NCI-H1417 (cell line): ENCODE measurements around the gene ZNF609.

Experiments
- DNase-seq, 3 experiments: peaks; one replicate each; lab custom pipeline; 2025; lab: John Stamatoyannopoulos, UW

The ZNF609 gene

GRCh38 chr15:64460206-64460723, at the start of gene ZNF609:
Gene ZNF609 (plus strand): TSS chr15:64460578. CDS start chr15:64499420, 38,842 bp downstream.
- DNase-seq = peak; percentile 88 to 97 (median 96)

GRCh38 chr15:64412216-64412615, 48.2 kb upstream of the ZNF609 start:
- DNase-seq = no peak

GRCh38 chr15:64422697-64423096, 37.7 kb upstream of the ZNF609 start:
- DNase-seq = no peak

GRCh38 chr15:64423970-64424369, 36.4 kb upstream of the ZNF609 start:
- DNase-seq = no peak

- DNase-seq = no peak
Measured at GRCh38 chr15:64425221-64425620, 35.2 kb upstream of the ZNF609 start.

GRCh38 chr15:64426845-64427465, 33.4 kb upstream of the ZNF609 start:
- peak in 2 of 3 experiments; percentile 5 to 46 for DNase-seq

GRCh38 chr15:64429448-64429847, 30.9 kb upstream of the ZNF609 start:
- no peak for DNase-seq

- DNase-seq = peak; percentile 42 to 84 (median 47)
Measured at GRCh38 chr15:64430000-64430735, 30.2 kb upstream of the ZNF609 start.

- DNase-seq = no peak
Measured at GRCh38 chr15:64437982-64438381, 22.4 kb upstream of the ZNF609 start.

- DNase-seq = no peak
Measured at GRCh38 chr15:64438653-64439447, 21.5 kb upstream of the ZNF609 start.

GRCh38 chr15:64441852-64442251, 18.5 kb upstream of the ZNF609 start:
- DNase-seq = no peak

- no peak for DNase-seq
Measured at GRCh38 chr15:64443016-64443415, 17.4 kb upstream of the ZNF609 start.

GRCh38 chr15:64443747-64444621, 16.4 kb upstream of the ZNF609 start:
- DNase-seq = no peak

GRCh38 chr15:64444836-64445235, 15.5 kb upstream of the ZNF609 start:
- DNase-seq = no peak

GRCh38 chr15:64447536-64448315, 12.7 kb upstream of the ZNF609 start:
- DNase-seq = no peak

- DNase-seq = peak in 1 of 3 experiments; percentile 29
Measured at GRCh38 chr15:64452988-64453688, 7.2 kb upstream of the ZNF609 start.

- DNase-seq = no peak
Measured at GRCh38 chr15:64453689-64454037, 6.7 kb upstream of the ZNF609 start.

- DNase-seq = no peak
Measured at GRCh38 chr15:64454282-64454681, 6.1 kb upstream of the ZNF609 start.

- no peak for DNase-seq
Measured at GRCh38 chr15:64455961-64456371, 4.4 kb upstream of the ZNF609 start.

- no peak for DNase-seq
Measured at GRCh38 chr15:64456634-64457108, 3.7 kb upstream of the ZNF609 start.
